ENCODE data around the gene RFC1. TPM values are rescaled to one million over a fixed set of nuclear protein-coding genes. Genes with fewer than 3 reads are reported as not detected.

The RFC1 gene
- total and polyA plus RNA-seq, 9 donors = 27.4 to 54.1 (median 42.2) TPM

GRCh38 chr4:39348371-39349315 is 17.5 kb downstream of the RFC1 start:
- peaks cover 5% of the 10 kb centered on the region for H3K4me1 ChIP-seq (ENCODE audit: insufficient read depth)
- H3K9me3 ChIP-seq = no peaks in the 10 kb centered on the region
- H3K27ac ChIP-seq = no peak overlapping the region
- no peak for DNase-seq
- TF ChIP-seq CTCF (IDR thresholded peaks at IDR 0.05) (no peak), EP300 (IDR thresholded peaks at IDR 0.05) (no peak), POLR2A (IDR thresholded peaks at IDR 0.05) (no peak)
- intact Hi-C loops (cut with DNase I) = no loop called here
- 89 to 95% (median 93%) methylated on average over 4 of the region's 4 CpGs for WGBS, 3 donors
- H3K4me3 ChIP-seq = no peak overlapping the region
- H3K27me3 ChIP-seq = no peaks in the 10 kb centered on the region
- no peaks in the 10 kb centered on the region for H3K36me3 ChIP-seq

- Histone ChIP-seq H3K27me3 (no peaks in the 10 kb centered on the region), H3K4me3 (no peak overlapping the region), H3K4me1 (ENCODE audit: insufficient read depth) (peaks cover 2% of the 10 kb centered on the region), H3K27ac (no peak overlapping the region), H3K36me3 (no peaks in the 10 kb centered on the region), H3K9me3 (no peaks in the 10 kb centered on the region)
- TF ChIP-seq EP300 (IDR thresholded peaks at IDR 0.05) (no peak), POLR2A (IDR thresholded peaks at IDR 0.05) (no peak), CTCF (IDR thresholded peaks at IDR 0.05) (no peak)
- DNase-seq = no peak
- WGBS, 3 donors = 72 to 80% (median 78%) methylated on average over 3 of the region's 3 CpGs
- intact Hi-C loops (cut with DNase I) = no loop called here
Measured at GRCh38 chr4:39346856-39347519, 19.2 kb downstream of the RFC1 start.

- no peaks in the 10 kb centered on the region for H3K4me1 ChIP-seq (ENCODE audit: insufficient read depth)
- TF ChIP-seq POLR2A (IDR thresholded peaks at IDR 0.05) (no peak), CTCF (IDR thresholded peaks at IDR 0.05) (no peak), EP300 (IDR thresholded peaks at IDR 0.05) (no peak)
- intact Hi-C loops (cut with DNase I) = no loop called here
- H3K4me3 ChIP-seq = no peak overlapping the region
- no peak for DNase-seq
- no peaks in the 10 kb centered on the region for H3K27me3 ChIP-seq
- no peaks in the 10 kb centered on the region for H3K9me3 ChIP-seq
- H3K36me3 ChIP-seq = no peaks in the 10 kb centered on the region
- WGBS, 3 donors = 91 to 95% (median 92%) methylated on average over 7 of the region's 7 CpGs
- H3K27ac ChIP-seq = no peak overlapping the region
Measured at GRCh38 chr4:39342731-39343130, 23.4 kb downstream of the RFC1 start.

- WGBS, 3 donors = 58 to 66% (median 59%) methylated on average over 8 of the region's 8 CpGs
- TF ChIP-seq POLR2A (IDR thresholded peaks at IDR 0.05) = no peak
- no peak for TF ChIP-seq EP300 (IDR thresholded peaks at IDR 0.05)
- no peak for TF ChIP-seq CTCF (IDR thresholded peaks at IDR 0.05)
- Histone ChIP-seq H3K27ac (no peak overlapping the region), H3K9me3 (no peaks in the 10 kb centered on the region), H3K4me3 (no peak overlapping the region), H3K4me1 (ENCODE audit: insufficient read depth) (no peaks in the 10 kb centered on the region), H3K36me3 (no peaks in the 10 kb centered on the region), H3K27me3 (no peaks in the 10 kb centered on the region)
- intact Hi-C loops (cut with DNase I) = no loop called here
- DNase-seq = no peak
Measured at GRCh38 chr4:39341075-39341725, 25.0 kb downstream of the RFC1 start.

All from ovary (tissue), 9 donors.